Measurements from ENCODE around the gene BRAT1.

BRAT1 gene

DNA sequence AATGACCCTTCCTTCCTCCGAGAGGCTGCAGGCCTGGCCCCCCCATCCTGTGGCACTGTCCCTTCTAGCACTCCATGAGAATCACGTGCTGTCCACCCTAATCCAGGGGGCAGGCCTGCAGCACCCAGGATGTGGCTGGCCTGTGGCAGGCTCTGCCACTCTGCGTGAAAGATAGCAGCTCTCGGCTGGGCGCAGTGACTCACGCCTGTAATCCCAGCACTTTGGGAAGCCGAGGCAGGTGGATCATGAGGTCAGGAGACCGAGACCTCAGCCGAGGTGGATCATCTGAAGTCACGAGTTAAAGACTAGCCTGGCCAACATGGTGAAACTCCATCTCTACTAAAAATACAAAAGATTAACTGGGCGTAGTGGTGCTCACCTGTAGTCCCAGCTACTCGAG lies 54.6 kb downstream of the BRAT1 start:
- FAIRE-seq = peak; percentile 92

DNA sequence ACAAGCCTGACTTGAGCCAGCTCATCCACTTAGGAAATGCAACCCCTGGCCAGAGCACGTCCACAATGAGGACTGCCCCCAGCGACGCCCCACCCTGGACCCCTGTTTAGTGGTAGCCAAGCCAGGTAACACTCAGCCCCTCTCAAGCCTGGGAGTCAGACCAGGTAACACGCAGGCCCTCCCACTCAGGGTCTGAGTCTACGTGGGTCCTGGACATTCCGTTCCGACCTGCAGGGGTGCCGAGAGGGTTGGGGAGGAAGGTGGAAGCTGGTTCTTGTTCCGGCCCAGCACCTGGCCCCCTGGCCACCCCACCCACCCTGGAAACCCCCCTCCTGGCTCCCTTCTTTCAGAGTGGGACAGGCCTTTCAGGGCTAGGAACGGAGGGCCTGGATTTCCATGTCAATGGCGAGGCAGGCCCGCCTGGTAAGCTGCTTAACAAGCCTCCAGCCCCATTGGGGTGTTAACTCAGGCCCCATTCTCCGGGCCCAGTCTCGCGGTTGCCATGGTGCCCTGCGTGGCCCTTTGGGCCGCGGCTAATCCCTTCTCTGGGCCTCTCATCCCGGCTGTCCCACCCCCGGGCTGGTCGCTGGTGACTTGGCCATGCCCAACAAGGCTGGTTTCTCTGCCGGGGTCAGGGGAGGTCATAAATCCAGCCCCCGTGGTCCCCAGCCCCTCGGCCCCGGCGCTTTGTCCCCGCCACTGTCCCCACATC lies 55.4 kb downstream of the BRAT1 start:
- DNase-seq (ENCODE audit: low spot score) (no peak), FAIRE-seq (peak; percentile 83)

More for the DNA sequence above, 54.6 kb downstream of the BRAT1 start:
- no peak for DNase-seq (ENCODE audit: low spot score)

DNA sequence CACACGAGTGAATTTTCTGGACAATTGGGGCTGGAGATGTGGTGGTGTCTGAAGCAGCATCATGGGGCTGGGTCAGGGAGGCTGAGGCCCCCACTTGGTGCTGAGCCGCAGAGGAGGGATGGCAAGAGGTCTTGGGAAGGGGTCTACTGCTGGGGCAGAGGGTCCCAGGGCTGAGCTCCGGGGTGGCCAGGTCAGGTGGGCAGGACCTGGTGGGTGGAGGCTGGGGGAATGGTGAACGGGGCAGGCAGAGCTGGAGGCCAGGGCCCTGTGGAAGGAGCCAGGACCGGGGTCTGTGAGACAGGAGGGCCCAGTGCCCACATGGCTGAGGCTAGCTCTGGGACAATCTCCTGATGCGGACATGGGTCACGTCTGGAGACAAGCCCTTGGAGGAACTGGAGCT lies 56.1 kb downstream of the BRAT1 start:
- no peak for DNase-seq (ENCODE audit: low spot score)
- FAIRE-seq = no peak

DNA sequence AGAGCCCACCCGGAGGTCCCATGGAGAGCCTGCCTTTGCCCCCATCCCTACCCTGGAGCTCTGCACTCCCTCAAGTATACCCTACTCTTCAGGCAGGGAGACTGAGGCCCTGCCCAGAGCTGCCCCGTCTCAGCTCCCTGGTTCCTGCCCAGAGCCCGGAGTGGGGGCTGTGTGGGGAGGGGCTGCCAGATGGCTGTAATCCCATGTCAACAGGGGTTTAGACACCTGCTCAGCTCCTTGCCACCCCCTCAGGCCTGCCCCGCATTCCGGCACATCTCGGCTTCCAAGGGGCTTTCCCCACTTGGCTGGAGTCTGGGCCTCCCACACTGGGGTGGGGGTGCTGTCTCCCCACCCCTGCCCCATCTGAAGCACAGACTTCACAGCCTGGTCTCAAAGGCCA lies 56.6 kb downstream of the BRAT1 start:
- no peak for DNase-seq (ENCODE audit: low spot score)
- peak; percentile 9 for FAIRE-seq

DNA sequence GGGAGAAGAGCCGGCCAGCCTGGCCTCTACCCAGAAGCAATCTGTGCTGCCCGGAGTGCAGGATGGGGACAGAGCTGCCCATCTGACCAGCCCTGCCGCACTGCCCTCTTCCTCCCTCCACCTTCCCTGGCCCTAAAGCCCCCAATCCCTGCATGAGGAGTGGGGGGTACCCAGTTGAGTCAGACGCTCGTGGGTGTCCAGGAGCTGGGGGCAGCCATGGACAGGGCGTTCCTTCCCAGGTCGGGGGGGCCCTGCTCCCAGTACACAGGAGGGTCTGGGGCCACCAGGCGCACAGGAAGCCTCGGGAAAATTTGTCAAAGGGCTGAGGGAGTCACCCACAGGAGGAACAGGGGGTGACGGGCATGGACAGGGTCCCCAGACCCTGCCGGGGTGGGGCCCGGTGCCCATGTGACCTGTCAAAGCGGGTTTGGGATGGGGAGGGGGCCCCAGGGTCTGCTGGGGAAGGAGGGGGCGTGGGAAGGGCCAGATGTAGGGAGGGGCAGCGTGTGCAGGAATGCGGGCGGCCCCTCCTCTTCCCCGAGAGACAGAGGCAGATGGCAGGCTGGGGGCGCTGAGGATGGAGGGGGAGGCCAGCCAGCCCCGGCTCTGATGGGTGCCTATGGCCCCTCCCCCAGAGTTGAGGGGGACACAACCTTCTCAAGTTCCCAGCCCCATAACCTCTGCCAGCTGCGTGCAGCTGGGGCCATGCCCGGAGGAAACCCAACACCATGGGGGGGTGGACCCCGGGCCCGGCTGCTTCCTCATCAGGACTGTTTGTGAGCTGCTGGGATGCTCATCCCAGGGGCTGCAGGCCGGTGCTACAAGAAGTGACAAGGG lies 57.6 kb downstream of the BRAT1 start:
- DNase-seq (ENCODE audit: low spot score) = no peak
- peak; percentile 95 for FAIRE-seq

DNA sequence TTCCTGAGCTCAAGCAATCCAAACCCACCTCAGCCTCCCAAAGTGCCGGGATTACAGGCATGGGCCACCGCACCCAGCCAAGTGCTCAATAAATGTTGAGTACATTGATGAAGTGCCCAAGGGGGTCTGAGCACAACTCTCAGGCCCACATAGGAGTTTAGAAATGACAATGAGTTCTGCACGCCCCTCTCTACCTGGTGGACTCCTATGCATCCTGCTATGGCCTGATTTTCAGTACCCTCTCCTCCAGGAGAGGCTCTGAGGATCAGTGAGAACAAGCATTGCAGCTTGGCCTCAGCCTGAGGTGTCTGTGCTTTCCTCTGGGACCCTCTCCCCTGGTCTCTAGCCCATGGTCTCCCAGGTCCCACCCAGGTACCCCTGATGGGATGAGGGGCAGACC lies 58.3 kb downstream of the BRAT1 start:
- FAIRE-seq = no peak
- no peak for DNase-seq (ENCODE audit: low spot score)

DNA sequence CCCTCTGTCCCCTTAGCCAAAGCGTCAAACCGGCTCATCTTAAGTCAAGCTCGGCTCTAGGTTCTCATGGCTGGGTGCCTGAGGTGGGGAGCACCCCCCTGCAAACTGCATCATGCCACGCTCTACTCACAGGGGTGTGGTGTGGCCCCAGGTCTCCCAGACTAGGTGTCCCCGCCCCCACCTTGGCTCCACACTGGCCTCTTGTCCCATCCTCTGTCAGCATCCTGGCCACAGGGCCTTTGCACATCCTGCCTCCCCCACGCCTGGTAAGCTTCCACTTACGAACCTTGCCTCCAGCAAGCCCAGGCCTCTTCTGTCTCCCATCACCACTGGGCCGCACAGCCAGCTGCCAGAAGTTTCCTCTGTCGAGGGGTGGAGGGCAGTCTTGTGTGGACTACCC lies 58.9 kb downstream of the BRAT1 start:
- no peak for DNase-seq (ENCODE audit: low spot score)
- FAIRE-seq = peak; percentile 75

DNA sequence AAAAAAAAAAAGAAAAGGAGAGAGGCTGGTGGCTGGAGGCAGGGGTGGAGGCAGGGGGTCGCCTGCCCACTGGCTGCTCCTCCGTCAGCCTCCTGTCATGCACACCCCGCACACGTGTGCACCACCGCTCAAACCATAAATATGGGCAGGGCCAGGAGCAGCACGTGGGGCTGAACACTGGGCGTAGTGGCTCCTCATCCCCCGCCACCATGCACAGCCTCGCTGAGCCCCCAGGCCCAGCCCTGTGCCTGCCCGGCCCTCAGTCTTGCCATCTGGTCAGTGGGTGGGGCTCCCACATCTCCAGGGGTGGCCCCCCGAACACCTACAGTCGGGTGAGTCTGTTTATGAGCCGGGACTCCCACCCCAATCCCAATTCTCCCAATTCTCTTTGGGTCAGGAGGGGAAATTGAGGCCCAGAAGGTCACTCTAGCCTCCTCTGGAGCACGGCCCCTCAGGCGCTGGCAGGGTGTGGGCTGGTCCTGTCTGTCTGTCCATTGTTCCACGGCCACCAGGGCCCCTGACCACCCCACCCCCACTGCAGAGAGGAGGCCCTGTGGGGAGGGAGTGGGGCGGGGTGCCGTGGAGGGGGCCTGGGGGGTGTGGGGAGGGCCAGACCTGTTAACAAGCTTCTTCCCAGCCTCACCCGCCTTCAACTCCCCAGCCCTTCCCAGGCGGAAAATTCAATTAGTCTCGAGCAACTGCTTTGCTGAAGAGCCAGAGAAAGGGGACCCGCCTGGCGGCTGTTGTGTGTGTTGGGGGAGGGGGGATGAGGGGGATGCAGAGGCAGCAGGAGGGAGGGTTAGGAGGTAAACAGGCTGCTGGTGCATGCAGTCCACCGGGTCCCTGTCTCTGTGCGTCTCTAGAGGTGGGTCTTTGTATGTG lies 59.7 kb downstream of the BRAT1 start:
- DNase-seq (ENCODE audit: low spot score) (no peak), FAIRE-seq (peak; percentile 87)

DNA sequence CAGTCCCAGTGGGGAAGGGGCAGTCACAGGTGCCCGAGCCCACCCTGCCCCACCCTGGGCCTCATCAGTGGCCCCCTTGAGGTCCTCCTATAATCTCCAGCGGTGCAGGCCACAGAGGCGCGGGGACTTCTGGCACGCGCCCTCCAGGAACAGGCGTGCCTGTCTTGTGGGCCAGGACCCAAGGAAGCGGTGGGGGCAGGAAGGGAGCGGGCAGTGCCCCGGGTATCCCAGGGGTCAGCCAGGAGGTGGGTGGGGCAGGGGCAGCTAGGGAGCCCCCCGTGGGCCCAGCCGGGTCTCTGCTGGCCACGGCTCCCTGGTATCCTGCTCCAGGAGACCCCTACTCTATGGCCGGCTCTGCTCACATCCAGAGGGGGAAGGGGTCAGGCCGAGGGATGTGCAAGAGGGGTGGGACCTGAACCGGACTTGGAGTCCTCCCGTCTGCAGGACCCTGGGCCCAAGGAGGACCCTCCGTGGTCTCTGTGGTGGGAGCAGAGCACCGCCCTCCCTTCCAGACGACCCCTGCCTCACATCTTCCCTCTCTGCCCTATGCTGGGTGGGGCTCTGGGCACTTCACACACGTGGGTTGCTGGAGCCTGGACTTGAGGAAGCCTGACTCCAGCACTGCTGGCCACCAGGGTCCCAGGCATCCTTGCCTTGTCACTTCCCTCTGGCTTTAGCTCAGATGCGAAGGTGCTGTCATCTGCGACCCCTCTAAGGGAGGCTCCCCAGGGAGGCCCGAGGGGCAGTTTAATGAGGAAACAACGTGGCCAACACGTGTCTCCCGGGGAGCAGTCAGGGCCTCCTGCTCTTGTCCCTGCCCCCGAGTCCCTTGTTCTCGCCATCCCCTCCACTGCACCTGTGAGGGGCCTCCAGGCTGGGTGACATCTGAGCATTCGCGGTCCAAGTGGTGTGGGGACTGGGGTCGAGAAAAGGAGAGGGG lies 60.9 kb downstream of the BRAT1 start:
- FAIRE-seq = peak; percentile 89
- no peak for DNase-seq (ENCODE audit: low spot score)

DNA sequence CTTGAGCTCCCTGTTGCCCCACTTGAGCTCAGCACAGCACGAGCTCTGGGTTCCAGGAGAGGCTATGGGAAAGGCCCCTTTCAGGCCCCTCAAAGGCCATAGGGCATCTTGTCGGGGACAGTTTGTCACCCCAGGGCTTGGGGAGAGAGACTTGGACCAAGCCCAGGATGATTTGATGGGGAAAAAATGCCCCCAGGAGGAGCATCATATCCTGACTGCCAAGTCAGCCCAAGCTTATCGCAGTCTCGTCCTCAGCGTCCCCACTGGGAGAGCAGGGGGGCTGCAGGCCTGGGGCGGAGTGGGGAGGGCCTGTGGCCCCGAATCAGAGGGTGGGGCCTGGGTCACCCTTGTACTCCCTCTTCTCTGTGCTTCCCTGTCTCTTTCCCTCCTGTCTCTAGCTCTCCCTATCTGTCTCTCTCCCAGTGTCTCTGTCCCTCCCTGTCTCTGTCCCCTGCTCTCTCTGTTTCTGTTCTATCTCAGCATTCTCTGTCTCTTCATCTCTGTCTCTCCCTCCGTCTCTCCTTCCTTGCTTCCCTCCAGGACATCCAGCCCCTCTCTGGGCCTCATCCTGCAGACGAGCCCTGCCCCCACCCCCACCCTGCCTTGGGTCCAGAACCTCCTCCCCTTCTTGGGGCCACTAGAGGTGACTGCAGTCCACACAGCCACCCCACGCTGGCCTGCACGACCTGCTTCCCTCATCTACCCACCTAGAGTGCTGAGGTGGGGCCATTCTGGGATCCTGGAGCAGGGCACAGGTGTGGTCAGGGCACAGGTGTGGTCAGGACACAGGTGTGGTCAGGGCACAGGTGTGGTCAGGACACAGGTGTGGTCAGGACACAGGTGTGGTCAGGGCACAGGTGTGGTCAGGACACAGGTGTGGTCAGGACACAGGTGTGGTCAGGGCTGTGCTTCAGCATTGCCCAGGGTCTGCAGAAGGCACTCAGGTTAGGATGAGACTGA lies 61.8 kb downstream of the BRAT1 start:
- DNase-seq (ENCODE audit: low spot score) = no peak
- FAIRE-seq = peak; percentile 97

DNA sequence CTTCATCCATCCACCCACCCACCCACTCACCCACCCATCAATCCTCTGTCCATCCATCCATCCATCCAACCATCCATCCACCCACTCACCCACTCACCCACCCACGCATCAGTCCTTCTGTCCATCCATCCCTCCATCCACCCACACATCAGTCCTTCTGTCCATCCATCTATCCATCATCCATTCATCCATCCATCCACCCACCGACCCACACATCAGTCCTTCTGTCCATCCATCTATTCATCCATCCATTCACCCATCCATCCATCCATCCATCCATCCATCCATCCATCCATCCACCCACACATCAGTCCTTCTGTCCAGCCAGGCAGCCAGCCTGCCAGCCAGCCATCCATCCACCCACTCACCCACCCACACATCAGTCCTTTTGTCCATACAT lies 63.3 kb downstream of the BRAT1 start:
- DNase-seq (ENCODE audit: low spot score) = no peak

DNA sequence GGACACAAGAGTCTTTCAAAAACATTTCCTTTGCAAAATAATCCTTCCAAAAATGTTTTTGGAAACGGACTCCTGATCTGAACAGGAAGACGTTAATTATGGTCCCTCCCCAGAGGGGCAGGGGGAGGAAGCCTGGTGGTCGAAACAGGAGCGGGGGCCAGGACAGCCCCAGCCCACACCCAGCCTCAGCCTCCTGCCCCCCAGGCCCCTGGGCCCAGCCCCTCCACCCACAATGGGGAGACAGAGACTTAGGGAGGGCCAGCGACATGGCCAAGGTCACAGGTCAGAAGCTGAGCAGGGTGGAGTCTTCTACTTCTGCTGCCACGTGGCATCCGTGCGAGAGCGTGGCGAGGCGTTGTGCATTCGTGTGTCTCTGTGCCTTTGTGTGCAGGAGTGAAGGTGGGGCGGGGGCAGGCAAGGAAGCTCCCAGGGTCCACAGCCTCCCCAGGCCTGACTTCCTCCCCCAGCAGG lies 65.1 kb downstream of the BRAT1 start:
- FAIRE-seq (no peak), DNase-seq (ENCODE audit: low spot score) (no peak)

More for the DNA sequence above, 63.3 kb downstream of the BRAT1 start:
- no peak for FAIRE-seq

DNA sequence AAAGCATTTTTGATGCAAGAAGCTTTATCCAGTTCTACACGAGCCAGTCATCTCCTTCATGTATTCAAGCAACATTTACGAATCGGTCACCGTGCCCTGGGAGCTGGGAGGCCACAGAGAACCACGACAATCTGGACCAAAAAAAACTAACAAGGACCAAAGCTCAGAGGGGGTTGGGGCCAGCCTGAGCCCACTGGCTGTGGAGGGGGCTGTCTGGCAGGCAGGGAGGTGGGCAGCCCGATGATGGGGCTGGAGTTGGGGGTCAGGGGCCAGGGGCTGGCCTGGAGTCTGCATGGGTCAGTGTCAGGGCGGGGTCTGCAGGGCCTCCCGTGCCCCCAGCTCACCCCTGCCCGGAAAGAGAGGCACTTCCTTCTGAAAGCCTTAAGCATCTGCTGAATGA lies 66.6 kb downstream of the BRAT1 start:
- FAIRE-seq = peak; percentile 27

DNA sequence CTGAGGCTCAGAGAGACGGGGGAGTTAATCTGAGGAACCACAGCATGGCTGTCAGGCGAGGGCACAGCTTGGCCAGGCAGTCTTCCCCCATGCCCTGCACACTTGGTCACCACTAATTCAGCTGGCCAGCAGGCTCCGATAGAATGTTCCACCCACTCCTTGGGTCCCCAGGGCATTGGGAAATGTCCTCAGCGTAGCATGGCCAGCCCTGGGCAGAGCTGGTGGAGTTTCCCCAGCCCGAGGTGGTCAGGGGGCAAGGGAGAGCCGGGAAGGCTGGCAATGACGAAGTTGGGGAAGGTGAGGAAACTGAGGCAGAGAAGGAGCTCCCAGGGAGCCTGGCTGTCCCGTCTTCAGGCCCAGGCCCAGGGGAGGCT lies 67.1 kb downstream of the BRAT1 start:
- DNase-seq (ENCODE audit: low spot score) (no peak), FAIRE-seq (peak; percentile 69)

More for the DNA sequence above, 66.6 kb downstream of the BRAT1 start:
- DNase-seq (ENCODE audit: low spot score) = no peak
